Liver (tissue), 9 donors: ENCODE measurements around the gene EIF3D. TPM values are rescaled to one million over a fixed set of nuclear protein-coding genes. Genes with fewer than 3 reads are reported as not detected.

Experiments used
- DNase-seq: peaks from one replicate; pipeline ENCODE4 v3.0.0-alpha.2; 2017; ENCODE audit warnings: low spot score
- H3K27ac ChIP-seq, 2 donors: one replicate each; pipeline ENCODE4 v1.7.0; 2013; ENCODE audit warnings: inconsistent platforms in 2 of 2, low read length in 2 of 2, control low read depth in 1 of 2, low read depth in 1 of 2, mild to moderate bottlenecking in 1 of 2
- H3K27me3 ChIP-seq, 4 donors: one replicate each; pipeline versions ENCODE4 v1.6.1 to v1.7.0; 2013; ENCODE audit warnings: low read length in 3 of 4, inconsistent platforms in 1 of 4, mild to moderate bottlenecking in 1 of 4, moderate library complexity in 1 of 4; ENCODE audit not compliant: control insufficient read depth in 4 of 4, insufficient read depth in 4 of 4
- H3K36me3 ChIP-seq, 4 donors: one replicate each; pipeline versions ENCODE4 v1.6.1 to v1.7.0; 2013; ENCODE audit warnings: low read length in 3 of 4, mild to moderate bottlenecking in 3 of 4, low read depth in 1 of 4, moderate library complexity in 1 of 4; ENCODE audit not compliant: control insufficient read depth in 4 of 4, insufficient read depth in 3 of 4
- H3K4me1 ChIP-seq, 4 donors: one replicate each; pipeline versions ENCODE4 v1.6.1 to v1.7.0; 2013; ENCODE audit warnings: low read length in 3 of 4, mild to moderate bottlenecking in 3 of 4, moderate library complexity in 1 of 4; ENCODE audit not compliant: control insufficient read depth in 4 of 4, insufficient read depth in 4 of 4
- H3K4me3 ChIP-seq, 3 donors: one replicate each; pipeline versions ENCODE4 v1.6.1 to v1.7.0; 2013; ENCODE audit warnings: low read length in 3 of 3, control low read depth in 1 of 3, low read depth in 1 of 3, mild to moderate bottlenecking in 1 of 3
- H3K9ac ChIP-seq, 2 donors: one replicate each; pipeline ENCODE4 v1.7.0; 2013; ENCODE audit warnings: low read length in 2 of 2, mild to moderate bottlenecking in 2 of 2, moderate library complexity in 2 of 2, control low read depth in 1 of 2, low read depth in 1 of 2
- H3K9me3 ChIP-seq, 4 donors: one replicate each; pipeline versions ENCODE4 v1.6.1 to v1.7.0; 2013; ENCODE audit warnings: low read length in 3 of 4; ENCODE audit not compliant: control insufficient read depth in 4 of 4
- EGR1 ChIP-seq, 2 donors: IDR thresholded peaks; 2 replicates each; pipeline ENCODE4 v1.6.1; 2016 to 2018; ENCODE audit warnings: antibody characterized with exemption in 2 of 2, low read depth in 2 of 2
- FOXA1 ChIP-seq: IDR thresholded peaks from 2 replicates; pipeline ENCODE4 v1.6.1; 2016; ENCODE audit warnings: antibody characterized with exemption
- FOXA2 ChIP-seq: IDR thresholded peaks from 2 replicates; pipeline ENCODE4 v1.6.1; 2016; ENCODE audit warnings: antibody characterized with exemption
- GABPA ChIP-seq, 2 donors: IDR thresholded peaks in 1 of 2; conservative IDR thresholded peaks in 1 of 2; 2 replicates each; pipeline ENCODE4 v1.6.1; 2016; ENCODE audit warnings: antibody characterized with exemption in 2 of 2, mild to moderate bottlenecking in 1 of 2, moderate library complexity in 1 of 2
- HNF4A ChIP-seq, 2 donors: conservative IDR thresholded peaks; 2 replicates each; pipeline ENCODE4 v1.6.1; 2016; ENCODE audit warnings: antibody characterized with exemption in 2 of 2, mild to moderate bottlenecking in 2 of 2
- HNF4G ChIP-seq: IDR thresholded peaks from 2 replicates; pipeline ENCODE4 v1.6.1; 2016; ENCODE audit warnings: antibody characterized with exemption
- JUND ChIP-seq, 2 donors: IDR thresholded peaks; 2 replicates each; pipeline ENCODE4 v1.6.1; 2016; ENCODE audit warnings: antibody characterized with exemption in 2 of 2
- NR2F2 ChIP-seq: IDR thresholded peaks from 2 replicates; pipeline ENCODE4 v1.6.1; 2016; ENCODE audit warnings: antibody characterized with exemption
- RAD21 ChIP-seq, 2 donors: IDR thresholded peaks; 2 replicates each; pipeline ENCODE4 v1.6.1; 2016; ENCODE audit warnings: antibody characterized with exemption in 2 of 2, mild to moderate bottlenecking in 2 of 2
- RXRA ChIP-seq, 2 donors: IDR thresholded peaks; 2 replicates each; pipeline ENCODE4 v1.6.1; 2017 to 2018; ENCODE audit warnings: antibody characterized with exemption in 2 of 2, mild to moderate bottlenecking in 1 of 2
- YY1 ChIP-seq: IDR thresholded peaks from 2 replicates; pipeline ENCODE4 v1.6.1; 2016; ENCODE audit warnings: antibody characterized with exemption, mild to moderate bottlenecking
- WGBS: extraction: QIAGEN DNeasy Blood & Tissue Kit; methylation state at CpG from one replicate; pipeline ENCODE4 v1.1.7; 2013; 5-methylcytosine and 5-hydroxymethylcytosine counted together
- polyA plus RNA-seq, 2 donors: library from polyadenylated mRNA; stranded (reverse) in 1 of 2; unstranded in 1 of 2; fragments of 200-250 nt in 1 of 2; fragments of >200 nt in 1 of 2; fragmentation: Nextera tagmentation in 1 of 2; extraction: Ambion mirVana in 1 of 2; gene quantifications; one replicate each; pipeline versions ENCODE4 v1.2.1 to v1.2.3, GENCODE V29; 2013 to 2015
- total RNA-seq, 2 donors: library from RNA; depleted of rRNA; stranded (reverse); fragments of >200 nt; gene quantifications; one replicate each; pipeline ENCODE4 v1.2.3, GENCODE V29; 2014
- TF ChIP-seq, protein P1 (sequence below): IDR thresholded peaks from 2 replicates; pipeline ENCODE4 v1.6.1; 2016; ENCODE audit warnings: antibody characterized with exemption, mild to moderate bottlenecking
- TF ChIP-seq, protein P2 (sequence below): IDR thresholded peaks from 2 replicates; pipeline ENCODE4 v1.6.1; 2016; ENCODE audit warnings: antibody characterized with exemption
- TF ChIP-seq, protein P3 (sequence below): IDR thresholded peaks from 2 replicates; pipeline ENCODE4 v1.6.1; 2016; ENCODE audit warnings: antibody characterized with exemption
- TF ChIP-seq, protein P4 (sequence below): fragments of 150-350 bp; IDR thresholded peaks from 2 replicates; pipeline ENCODE4 v1.5.1; 2017; ENCODE audit warnings: improper control_type of control experiment, low read depth, low read length; ENCODE audit not compliant: missing input control
- donor health status: healthy.
- donor health status: healthy.
- donor health status: healthy.
- donor health status: healthy.
- donor health status: healthy.

The EIF3D gene
- total and polyA plus RNA-seq, 4 donors = 32.8 to 169 (median 80.3) TPM

DNA sequence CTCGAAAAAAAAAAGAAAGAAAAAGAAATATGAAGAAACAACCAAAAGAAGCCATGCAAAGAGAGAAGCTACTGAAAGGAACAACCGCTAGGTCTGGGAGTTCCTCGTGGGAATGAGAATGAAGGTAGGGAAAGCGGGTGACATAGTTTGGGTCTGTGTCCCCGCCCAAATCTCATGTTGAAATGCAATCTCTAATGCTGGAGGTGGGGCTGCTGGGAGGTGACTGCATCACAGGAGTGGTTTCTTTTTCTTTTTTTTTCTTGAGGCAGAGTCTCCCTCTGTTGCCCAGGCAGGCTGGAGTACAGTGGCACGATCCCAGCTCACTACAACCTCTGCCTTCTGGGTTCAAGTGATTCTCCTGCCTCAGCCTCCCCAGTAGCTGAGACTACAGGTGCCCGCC lies 37.8 kb downstream of the EIF3D start:
- Histone ChIP-seq H3K4me3 (no peak overlapping the region), H3K27me3 (no peaks in the 10 kb centered on the region), H3K9me3 (no peaks in the 10 kb centered on the region), H3K36me3 (peaks cover 0 to 28% (median 6%) of the 10 kb centered on the region in 4 donors), H3K27ac (no peak overlapping the region), H3K4me1 (no peaks in the 10 kb centered on the region), H3K9ac (no peak overlapping the region)
- 96% methylated on average over 7 of the region's 7 CpGs for WGBS
- no peak for DNase-seq
- TF ChIP-seq FOXA1 = no peak
- no peak for TF ChIP-seq JUND (IDR thresholded peaks at IDR 0.05)
- no peak for TF ChIP-seq EGR1 (IDR thresholded peaks at IDR 0.05; ENCODE audit: low read depth in 2 of 2)
- no peak for TF ChIP-seq YY1
- TF ChIP-seq, protein P1, sequence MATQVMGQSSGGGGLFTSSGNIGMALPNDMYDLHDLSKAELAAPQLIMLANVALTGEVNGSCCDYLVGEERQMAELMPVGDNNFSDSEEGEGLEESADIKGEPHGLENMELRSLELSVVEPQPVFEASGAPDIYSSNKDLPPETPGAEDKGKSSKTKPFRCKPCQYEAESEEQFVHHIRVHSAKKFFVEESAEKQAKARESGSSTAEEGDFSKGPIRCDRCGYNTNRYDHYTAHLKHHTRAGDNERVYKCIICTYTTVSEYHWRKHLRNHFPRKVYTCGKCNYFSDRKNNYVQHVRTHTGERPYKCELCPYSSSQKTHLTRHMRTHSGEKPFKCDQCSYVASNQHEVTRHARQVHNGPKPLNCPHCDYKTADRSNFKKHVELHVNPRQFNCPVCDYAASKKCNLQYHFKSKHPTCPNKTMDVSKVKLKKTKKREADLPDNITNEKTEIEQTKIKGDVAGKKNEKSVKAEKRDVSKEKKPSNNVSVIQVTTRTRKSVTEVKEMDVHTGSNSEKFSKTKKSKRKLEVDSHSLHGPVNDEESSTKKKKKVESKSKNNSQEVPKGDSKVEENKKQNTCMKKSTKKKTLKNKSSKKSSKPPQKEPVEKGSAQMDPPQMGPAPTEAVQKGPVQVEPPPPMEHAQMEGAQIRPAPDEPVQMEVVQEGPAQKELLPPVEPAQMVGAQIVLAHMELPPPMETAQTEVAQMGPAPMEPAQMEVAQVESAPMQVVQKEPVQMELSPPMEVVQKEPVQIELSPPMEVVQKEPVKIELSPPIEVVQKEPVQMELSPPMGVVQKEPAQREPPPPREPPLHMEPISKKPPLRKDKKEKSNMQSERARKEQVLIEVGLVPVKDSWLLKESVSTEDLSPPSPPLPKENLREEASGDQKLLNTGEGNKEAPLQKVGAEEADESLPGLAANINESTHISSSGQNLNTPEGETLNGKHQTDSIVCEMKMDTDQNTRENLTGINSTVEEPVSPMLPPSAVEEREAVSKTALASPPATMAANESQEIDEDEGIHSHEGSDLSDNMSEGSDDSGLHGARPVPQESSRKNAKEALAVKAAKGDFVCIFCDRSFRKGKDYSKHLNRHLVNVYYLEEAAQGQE = no peak
- TF ChIP-seq RXRA (IDR thresholded peaks at IDR 0.05) = no peak
- TF ChIP-seq, protein P2, sequence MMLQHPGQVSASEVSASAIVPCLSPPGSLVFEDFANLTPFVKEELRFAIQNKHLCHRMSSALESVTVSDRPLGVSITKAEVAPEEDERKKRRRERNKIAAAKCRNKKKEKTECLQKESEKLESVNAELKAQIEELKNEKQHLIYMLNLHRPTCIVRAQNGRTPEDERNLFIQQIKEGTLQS = no peak
- TF ChIP-seq HNF4G = no peak
- TF ChIP-seq GABPA (IDR thresholded peaks at IDR 0.05 in 1 of 2, conservative IDR thresholded peaks at IDR 0.05 in 1 of 2) = no peak
- TF ChIP-seq FOXA2 = no peak
- TF ChIP-seq, protein P3, sequence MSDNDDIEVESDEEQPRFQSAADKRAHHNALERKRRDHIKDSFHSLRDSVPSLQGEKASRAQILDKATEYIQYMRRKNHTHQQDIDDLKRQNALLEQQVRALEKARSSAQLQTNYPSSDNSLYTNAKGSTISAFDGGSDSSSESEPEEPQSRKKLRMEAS = no peak
- no peak for TF ChIP-seq NR2F2
- TF ChIP-seq, protein P4, sequence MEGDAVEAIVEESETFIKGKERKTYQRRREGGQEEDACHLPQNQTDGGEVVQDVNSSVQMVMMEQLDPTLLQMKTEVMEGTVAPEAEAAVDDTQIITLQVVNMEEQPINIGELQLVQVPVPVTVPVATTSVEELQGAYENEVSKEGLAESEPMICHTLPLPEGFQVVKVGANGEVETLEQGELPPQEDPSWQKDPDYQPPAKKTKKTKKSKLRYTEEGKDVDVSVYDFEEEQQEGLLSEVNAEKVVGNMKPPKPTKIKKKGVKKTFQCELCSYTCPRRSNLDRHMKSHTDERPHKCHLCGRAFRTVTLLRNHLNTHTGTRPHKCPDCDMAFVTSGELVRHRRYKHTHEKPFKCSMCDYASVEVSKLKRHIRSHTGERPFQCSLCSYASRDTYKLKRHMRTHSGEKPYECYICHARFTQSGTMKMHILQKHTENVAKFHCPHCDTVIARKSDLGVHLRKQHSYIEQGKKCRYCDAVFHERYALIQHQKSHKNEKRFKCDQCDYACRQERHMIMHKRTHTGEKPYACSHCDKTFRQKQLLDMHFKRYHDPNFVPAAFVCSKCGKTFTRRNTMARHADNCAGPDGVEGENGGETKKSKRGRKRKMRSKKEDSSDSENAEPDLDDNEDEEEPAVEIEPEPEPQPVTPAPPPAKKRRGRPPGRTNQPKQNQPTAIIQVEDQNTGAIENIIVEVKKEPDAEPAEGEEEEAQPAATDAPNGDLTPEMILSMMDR = no peak
- TF ChIP-seq HNF4A (conservative IDR thresholded peaks at IDR 0.05) = no peak

DNA sequence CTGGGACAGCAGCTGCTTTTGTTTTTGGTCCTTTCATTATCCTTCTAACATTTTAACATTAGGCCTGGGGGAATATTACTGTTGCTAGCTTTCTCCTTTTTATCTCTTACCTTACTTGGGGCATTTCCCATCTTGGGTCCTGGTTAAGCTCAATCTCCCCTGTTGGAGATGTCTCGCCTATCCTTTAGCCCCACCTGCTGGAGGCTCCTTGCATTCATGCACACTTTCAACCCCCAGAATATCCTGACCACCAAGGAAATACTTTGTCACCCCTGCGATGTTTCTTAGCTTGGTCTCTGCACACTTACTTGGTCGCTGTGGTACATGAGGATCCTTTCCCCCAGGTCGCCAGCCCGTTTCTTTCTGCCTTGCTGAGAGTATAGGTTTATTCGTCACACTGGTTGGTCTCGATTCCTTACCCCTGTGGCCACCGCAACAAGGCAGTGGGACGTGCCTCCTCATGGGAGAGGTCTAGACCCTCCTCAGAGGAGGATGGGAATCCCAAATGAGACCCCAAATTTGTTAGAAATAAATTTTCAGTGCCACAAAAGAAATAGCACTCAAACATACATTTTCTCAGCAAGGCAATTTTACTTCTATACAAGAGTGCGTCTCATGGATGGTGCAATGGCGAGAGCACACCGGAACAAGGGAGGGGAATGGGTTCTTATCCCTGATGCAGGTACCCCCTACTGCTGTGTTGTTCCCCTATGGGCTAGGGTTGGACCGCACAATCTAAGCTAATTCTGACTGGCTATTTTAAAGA lies 42.2 kb downstream of the EIF3D start:
- peak; percentile 77 to 85 for TF ChIP-seq RAD21 (IDR thresholded peaks at IDR 0.05)
- TF ChIP-seq, protein P2 = no peak
- TF ChIP-seq, protein P4 = peak; percentile 58
- Histone ChIP-seq H3K9me3 (no peaks in the 10 kb centered on the region), H3K9ac (no peak overlapping the region), H3K4me1 (peaks cover 0 to 5% (median 3%) of the 10 kb centered on the region in 4 donors), H3K27ac (no peak overlapping the region), H3K36me3 (peaks cover 0 to 16% (median 5%) of the 10 kb centered on the region in 4 donors), H3K4me3 (no peak overlapping the region), H3K27me3 (no peaks in the 10 kb centered on the region)
- DNase-seq = no peak
- WGBS = 89% methylated on average over 13 of the region's 13 CpGs
